Psoas muscle (tissue), 8 donors: ENCODE data around the gene ENPP3. TPM values are rescaled to one million over a fixed set of nuclear protein-coding genes. Genes with fewer than 3 reads are reported as not detected.

Experiments
- ATAC-seq, 4 donors: fragments of 200-7000 bp; cut with Tn5 transposase; one replicate each; pipeline ENCODE4 v1.9.1; 2020; ENCODE audit warnings: moderate library complexity in 3 of 4, mild to moderate bottlenecking in 2 of 4
- DNase-seq, 2 donors: peaks; one replicate each; pipeline ENCODE4 v3.0.0-alpha.2; 2020
- H3K27ac ChIP-seq: fragments of 200-600 bp; one replicate; pipeline ENCODE4 v1.8.0; 2022
- H3K27me3 ChIP-seq, 3 donors: fragments of 200-600 bp in 1 of 3; one replicate each; pipeline versions ENCODE4 v1.6.1 to v1.8.0; 2013 to 2022; ENCODE audit warnings: low read length in 2 of 3, mild to moderate bottlenecking in 2 of 3, moderate library complexity in 1 of 3; ENCODE audit not compliant: insufficient read depth in 3 of 3
- H3K36me3 ChIP-seq, 2 donors: fragments of 200-600 bp in 1 of 2; one replicate each; pipeline versions ENCODE4 v1.6.1 to v1.8.0; 2013 to 2022; ENCODE audit warnings: low read depth in 1 of 2, mild to moderate bottlenecking in 1 of 2, moderate library complexity in 1 of 2; ENCODE audit not compliant: insufficient read depth in 1 of 2
- H3K4me1 ChIP-seq: fragments of 200-600 bp; one replicate; pipeline ENCODE4 v1.8.0; 2022
- H3K4me3 ChIP-seq: fragments of 200-600 bp; one replicate; pipeline ENCODE4 v1.8.0; 2022; ENCODE audit warnings: mild to moderate bottlenecking
- H3K9me3 ChIP-seq: fragments of 200-600 bp; one replicate; pipeline ENCODE4 v1.8.0; 2022
- CTCF ChIP-seq: fragments of 200-600 bp; IDR thresholded peaks from one replicate; pipeline ENCODE4 v1.8.0; 2022; ENCODE audit warnings: antibody characterized with exemption
- WGBS, 3 donors: extraction: QIAGEN DNeasy Blood & Tissue Kit; methylation state at CpG; one replicate each; pipeline versions ENCODE4 v1.1.6 to v1.1.7; 2013; 5-methylcytosine and 5-hydroxymethylcytosine counted together
- intact Hi-C, 2 donors: fragments of 100-400 bp; cut with DNase I; formaldehyde crosslinking; loops; one replicate each; pipeline versions ENCODE4 v1.11.0 to v1.14.2; 2022
- polyA plus RNA-seq, 3 donors: library from polyadenylated mRNA; stranded (reverse); fragments of 200-250 nt; gene quantifications; one replicate each; pipeline ENCODE4 v1.2.3, GENCODE V29; 2013
- total RNA-seq, 4 donors: library from RNA; stranded (reverse); fragmentation: NEBNext Ultra II Directional in 2 of 4; extraction: Animal tissue kit (Norgen Biotek cat#: 25700) in 2 of 4; gene quantifications; one replicate each; pipeline versions ENCODE4 v1.2.1 to v1.2.4, GENCODE V29; 2021 to 2023
- donor health status: healthy with polysubstance abuse.
- donor health status: DM: no; HTN: no; CAD: no; lungs with moderate emphysema.
- donor health status: Bipolar disorder and iron deficiency.
- donor health status: healthy.
- donor health status: DM: yes; HTN: yes; CAD: no.
- donor health status: DM: no; HTN: no; CAD: no.
- donor health status: DM: no; HTN: no; CAD: no.
- donor health status: DM: yes; HTN: yes; CAD: no.

Gene ENPP3
- total and polyA plus RNA-seq, 7 donors, result 0.04 to 0.34 (median 0.13) TPM; not detected in 1

GRCh38 chr6:131594074-131594473, 43.0 kb upstream of the ENPP3 start:
- intact Hi-C loops, result no loop called here
- 93 to 96% (median 94%) methylated on average over 11 of the region's 11 CpGs for WGBS, 3 donors
- H3K27me3 ChIP-seq, result no peaks in the 10 kb centered on the region
- peaks cover 24 to 100% of the 10 kb centered on the region in 2 donors for H3K36me3 ChIP-seq
- H3K4me3 ChIP-seq, result no peak overlapping the region
- DNase-seq, result no peak
- TF ChIP-seq CTCF, result no peak
- H3K9me3 ChIP-seq, result no peaks in the 10 kb centered on the region
- no peak overlapping the region for H3K27ac ChIP-seq
- no peak for ATAC-seq
- no peaks in the 10 kb centered on the region for H3K4me1 ChIP-seq

- Histone ChIP-seq H3K36me3 (peaks cover 16 to 100% of the 10 kb centered on the region in 2 donors), H3K27me3 (no peaks in the 10 kb centered on the region), H3K27ac (no peak overlapping the region), H3K4me1 (no peaks in the 10 kb centered on the region), H3K9me3 (no peaks in the 10 kb centered on the region), H3K4me3 (no peak overlapping the region)
- DNase-seq (no peak), ATAC-seq (no peak)
- whole genome bisulfite sequencing, 3 donors, result 96 to 99% (median 98%) methylated on average over 3 of the region's 3 CpGs
- intact Hi-C loops, result no loop called here
- no peak for TF ChIP-seq CTCF
These were observed 39.7 kb upstream of the ENPP3 start for GRCh38 chr6:131597446-131597845.

- no peaks in the 10 kb centered on the region for H3K4me1 ChIP-seq
- H3K27ac ChIP-seq, result no peak overlapping the region
- no peak for TF ChIP-seq CTCF
- no peaks in the 10 kb centered on the region for H3K9me3 ChIP-seq
- ATAC-seq, result no peak
- DNase-seq, result no peak
- intact Hi-C loops, result no loop called here
- no peak overlapping the region for H3K4me3 ChIP-seq
- 66 to 73% (median 70%) methylated on average over 4 of the region's 4 CpGs for WGBS, 3 donors
- H3K27me3 ChIP-seq, result no peaks in the 10 kb centered on the region
- peaks cover 11 to 100% of the 10 kb centered on the region in 2 donors for H3K36me3 ChIP-seq
These were observed 36.4 kb upstream of the ENPP3 start for GRCh38 chr6:131600716-131601115.

- ATAC-seq (no peak), DNase-seq (no peak)
- Histone ChIP-seq H3K4me3 (no peak overlapping the region), H3K27ac (no peak overlapping the region), H3K27me3 (no peaks in the 10 kb centered on the region), H3K9me3 (no peaks in the 10 kb centered on the region), H3K36me3 (peaks cover 10 to 99% of the 10 kb centered on the region in 2 donors), H3K4me1 (no peaks in the 10 kb centered on the region)
- intact Hi-C loops, result no loop called here
- no peak for TF ChIP-seq CTCF
- 89 to 97% (median 91%) methylated on average over 1 of the region's 1 CpG for WGBS, 3 donors
These were observed 34.3 kb upstream of the ENPP3 start for GRCh38 chr6:131602781-131603312.

- DNase-seq (no peak), ATAC-seq (no peak)
- no peak overlapping the region for H3K27ac ChIP-seq
- H3K4me3 ChIP-seq, result no peak overlapping the region
- no peaks in the 10 kb centered on the region for H3K9me3 ChIP-seq
- WGBS, 3 donors, result 91 to 94% (median 93%) methylated on average over 5 of the region's 5 CpGs
- TF ChIP-seq CTCF, result no peak
- H3K4me1 ChIP-seq, result no peaks in the 10 kb centered on the region
- intact Hi-C loops, result no loop called here
- H3K36me3 ChIP-seq, result peaks cover 14 to 100% of the 10 kb centered on the region in 2 donors
- no peaks in the 10 kb centered on the region for H3K27me3 ChIP-seq
These were observed 23.7 kb upstream of the ENPP3 start for GRCh38 chr6:131613296-131613925.
